Loucy (cell line): ENCODE data around the gene MON1A.

ENCODE experiments used
- H2AFZ ChIP-seq: fragments of 200-600 bp; sonication (generic); 2 replicates; pipeline ENCODE4 v1.6.0; 2016; ENCODE audit warnings: antibody characterized with exemption, mild to moderate bottlenecking, low read length, moderate library complexity
- H3F3A ChIP-seq: fragments of 200-600 bp; 2 replicates; pipeline ENCODE4 v1.6.0; 2016; ENCODE audit warnings: antibody characterized with exemption, low read depth, mild to moderate bottlenecking
- H3K27me3 ChIP-seq: fragments of 200-600 bp; sonication (generic); 2 replicates; pipeline ENCODE4 v1.6.1; 2014; ENCODE audit warnings: low read length, mild to moderate bottlenecking; ENCODE audit not compliant: insufficient read depth, poor library complexity, severe bottlenecking
- H3K36me3 ChIP-seq: fragments of 200-600 bp; sonication (generic); 2 replicates; pipeline ENCODE4 v1.6.1; 2016; ENCODE audit warnings: low read length; ENCODE audit not compliant: insufficient read depth
- H3K4me1 ChIP-seq: fragments of 200-600 bp; sonication (generic); 2 replicates; pipeline ENCODE4 v1.5.1; 2014; ENCODE audit warnings: low read length, mild to moderate bottlenecking; ENCODE audit not compliant: insufficient read depth, poor library complexity, severe bottlenecking
- H3K4me2 ChIP-seq: fragments of 200-600 bp; sonication (generic); 2 replicates; pipeline ENCODE4 v1.6.0; 2014; ENCODE audit warnings: antibody characterized with exemption, low read length, low read depth, mild to moderate bottlenecking; ENCODE audit not compliant: poor library complexity, severe bottlenecking
- H3K4me3 ChIP-seq: fragments of 200-600 bp; sonication (generic); 2 replicates; pipeline ENCODE4 v1.5.1; 2014; ENCODE audit warnings: low read length, mild to moderate bottlenecking, mixed read lengths; ENCODE audit not compliant: poor library complexity, severe bottlenecking
- H3K79me2 ChIP-seq: fragments of 200-600 bp; sonication (generic); 2 replicates; pipeline ENCODE4 v1.6.1; 2014; ENCODE audit warnings: low read length; ENCODE audit not compliant: insufficient read depth
- H3K9ac ChIP-seq: fragments of 200-600 bp; sonication (generic); 2 replicates; pipeline ENCODE4 v1.6.0; 2014; ENCODE audit warnings: mild to moderate bottlenecking, low read depth, low read length, moderate library complexity; ENCODE audit not compliant: poor library complexity, severe bottlenecking
- H3K9me2 ChIP-seq: fragments of 200-600 bp; sonication (generic); replicated peaks from 2 replicates; pipeline ENCODE4 v1.6.1; 2016; ENCODE audit warnings: low read depth, low read length, mixed read lengths
- H3K9me3 ChIP-seq: fragments of 200-600 bp; sonication (generic); 2 replicates; pipeline ENCODE4 v1.6.1; 2014; ENCODE audit warnings: mild to moderate bottlenecking, antibody characterized with exemption, low read length, low read depth; ENCODE audit not compliant: insufficient read depth
- H4K20me1 ChIP-seq: fragments of 200-600 bp; sonication (generic); 2 replicates; pipeline ENCODE4 v1.6.0; 2014; ENCODE audit warnings: antibody characterized with exemption, low read length, mild to moderate bottlenecking; ENCODE audit not compliant: insufficient read depth, poor library complexity, severe bottlenecking
- EZH2phosphoT487 ChIP-seq: fragments of 200-600 bp; IDR thresholded peaks from 2 replicates; pipeline ENCODE4 v1.6.1; 2018; ENCODE audit warnings: antibody characterized with exemption, mild to moderate bottlenecking, moderate library complexity, borderline replicate concordance
- TF ChIP-seq, protein P1 (sequence below): fragments of 200-600 bp; sonication (generic); conservative IDR thresholded peaks from 2 replicates; pipeline ENCODE4 v1.5.1; 2014; ENCODE audit warnings: mild to moderate bottlenecking, antibody characterized with exemption, low read length

Gene MON1A

DNA sequence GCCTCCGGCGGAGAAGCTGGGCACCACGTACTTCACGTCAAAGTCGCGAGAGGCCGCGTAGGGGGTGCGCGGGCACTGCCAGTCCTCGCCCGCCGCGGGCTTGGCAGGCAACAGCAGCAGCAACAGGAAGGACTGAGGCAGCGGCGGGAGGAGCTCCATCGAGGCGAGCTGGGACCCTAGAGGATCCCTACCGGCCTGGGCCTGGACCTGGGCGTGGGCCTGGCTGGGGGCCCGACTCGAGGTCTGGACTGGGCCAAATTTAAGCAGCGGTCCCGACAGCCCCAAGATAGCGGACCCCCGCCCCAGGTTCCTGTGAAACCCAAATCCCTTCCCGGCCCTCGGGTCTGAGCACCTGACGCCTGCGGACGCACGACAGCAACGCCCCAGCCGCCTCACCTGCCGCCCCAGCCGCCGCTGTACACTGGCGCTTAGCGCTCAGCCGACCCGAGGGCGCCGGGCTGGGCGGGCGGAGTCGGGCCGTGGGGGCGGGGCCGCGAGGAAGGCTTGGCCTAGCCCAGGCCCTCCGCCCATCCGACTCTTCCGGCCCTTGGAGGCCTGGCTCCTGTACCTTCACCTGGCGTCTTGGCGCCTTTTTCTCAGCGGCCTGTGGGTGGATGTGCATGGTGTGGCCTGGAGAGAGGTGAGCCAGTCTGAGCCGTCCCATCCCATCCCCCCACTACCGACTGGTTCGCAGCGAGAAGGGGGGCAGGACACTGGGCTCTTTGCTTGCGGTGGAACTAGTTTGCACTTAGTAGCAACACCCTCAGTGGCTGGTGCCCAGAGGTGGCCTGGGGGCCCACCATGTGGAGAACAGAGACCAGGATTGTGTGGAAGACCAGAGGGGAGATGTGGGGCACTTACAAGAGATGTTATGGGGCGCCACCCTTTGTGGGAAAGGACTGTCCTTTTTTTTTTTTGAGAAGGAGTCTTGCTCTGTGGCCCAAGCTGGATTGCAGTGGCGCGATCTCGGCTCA, 25.9 kb downstream of the MON1A start, which contains the start of gene MST1R:
TSS of gene MST1R (minus strand) at position 423 of the 974 bp plus-strand sequence. CDS start at position 159, 264 bp downstream.
- Histone ChIP-seq H3K9me2 (no peaks in the 10 kb centered on the region), H4K20me1 (no peaks in the 10 kb centered on the region), H3K4me3 (peak within 1 kb of the TSS; percentile 66), H3K9ac (peak within 1 kb of the TSS; percentile 63), H2AFZ (peak within 1 kb of the TSS; percentile 40; the same call in 1 of the 2 replicates), H3K9me3 (no peaks in the 10 kb centered on the region), H3K4me1 (peaks cover 6% of the 10 kb centered on the region), H3K36me3 (no peaks in the 10 kb centered on the region), H3K79me2 (no peaks in the 10 kb centered on the region), H3K4me2 (peak within 1 kb of the TSS; percentile 62), H3F3A (no peaks in the 10 kb centered on the region), H3K27me3 (no peaks in the 10 kb centered on the region)
- TF ChIP-seq, protein P1, sequence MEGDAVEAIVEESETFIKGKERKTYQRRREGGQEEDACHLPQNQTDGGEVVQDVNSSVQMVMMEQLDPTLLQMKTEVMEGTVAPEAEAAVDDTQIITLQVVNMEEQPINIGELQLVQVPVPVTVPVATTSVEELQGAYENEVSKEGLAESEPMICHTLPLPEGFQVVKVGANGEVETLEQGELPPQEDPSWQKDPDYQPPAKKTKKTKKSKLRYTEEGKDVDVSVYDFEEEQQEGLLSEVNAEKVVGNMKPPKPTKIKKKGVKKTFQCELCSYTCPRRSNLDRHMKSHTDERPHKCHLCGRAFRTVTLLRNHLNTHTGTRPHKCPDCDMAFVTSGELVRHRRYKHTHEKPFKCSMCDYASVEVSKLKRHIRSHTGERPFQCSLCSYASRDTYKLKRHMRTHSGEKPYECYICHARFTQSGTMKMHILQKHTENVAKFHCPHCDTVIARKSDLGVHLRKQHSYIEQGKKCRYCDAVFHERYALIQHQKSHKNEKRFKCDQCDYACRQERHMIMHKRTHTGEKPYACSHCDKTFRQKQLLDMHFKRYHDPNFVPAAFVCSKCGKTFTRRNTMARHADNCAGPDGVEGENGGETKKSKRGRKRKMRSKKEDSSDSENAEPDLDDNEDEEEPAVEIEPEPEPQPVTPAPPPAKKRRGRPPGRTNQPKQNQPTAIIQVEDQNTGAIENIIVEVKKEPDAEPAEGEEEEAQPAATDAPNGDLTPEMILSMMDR: no peak
- no peak for TF ChIP-seq EZH2phosphoT487

DNA sequence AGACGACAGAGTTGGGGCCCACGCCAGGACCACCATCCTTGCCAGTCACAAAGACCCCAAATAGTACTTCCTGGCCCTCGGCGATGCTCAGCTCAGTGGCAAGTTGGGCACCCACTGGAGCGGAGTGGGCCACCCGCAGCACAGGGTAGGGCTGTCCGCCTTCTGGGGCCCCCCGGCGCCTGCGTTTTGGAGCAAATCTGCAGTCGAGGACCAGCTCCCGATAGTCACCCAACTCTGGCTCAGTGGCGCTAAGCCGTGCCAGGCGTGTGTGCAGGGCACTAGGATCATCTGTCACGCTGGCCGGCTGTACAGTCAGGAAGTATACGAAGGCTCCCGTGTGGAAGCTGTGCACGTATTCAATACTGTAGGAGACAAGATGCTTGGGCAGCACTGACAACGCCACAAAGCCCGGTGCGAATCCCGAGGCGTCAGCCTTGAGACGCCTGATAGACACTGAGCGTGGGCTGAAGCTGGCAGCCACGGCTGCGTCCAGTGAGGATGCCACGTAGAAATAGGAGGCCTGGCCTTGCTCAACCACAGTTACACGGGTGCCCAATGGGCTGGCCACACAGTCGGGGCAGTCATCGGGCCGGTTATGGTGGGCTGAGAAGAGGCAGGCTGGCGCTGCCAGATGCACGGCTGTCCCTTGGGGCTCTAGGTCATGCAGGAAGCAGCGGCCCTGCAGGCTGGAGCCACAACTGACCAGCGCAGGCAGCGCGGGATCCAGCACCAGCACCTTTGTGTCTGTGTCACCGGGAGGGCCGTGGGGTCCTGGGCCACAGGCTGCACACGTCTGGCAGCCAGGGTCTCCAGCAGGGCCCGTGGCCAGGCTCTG, 26.9 kb downstream of the MON1A start:
- Histone ChIP-seq H3K9me2 (no peaks in the 10 kb centered on the region), H3K27me3 (no peaks in the 10 kb centered on the region), H3K4me3 (no peak overlapping the region), H4K20me1 (no peaks in the 10 kb centered on the region), H3K4me2 (no peak overlapping the region), H3K36me3 (no peaks in the 10 kb centered on the region), H3K9me3 (no peaks in the 10 kb centered on the region), H3F3A (no peaks in the 10 kb centered on the region), H3K9ac (no peak overlapping the region), H3K79me2 (no peaks in the 10 kb centered on the region), H3K4me1 (peaks cover 6% of the 10 kb centered on the region), H2AFZ (no peak overlapping the region)
- no peak for TF ChIP-seq EZH2phosphoT487
- TF ChIP-seq, protein P1: no peak

DNA sequence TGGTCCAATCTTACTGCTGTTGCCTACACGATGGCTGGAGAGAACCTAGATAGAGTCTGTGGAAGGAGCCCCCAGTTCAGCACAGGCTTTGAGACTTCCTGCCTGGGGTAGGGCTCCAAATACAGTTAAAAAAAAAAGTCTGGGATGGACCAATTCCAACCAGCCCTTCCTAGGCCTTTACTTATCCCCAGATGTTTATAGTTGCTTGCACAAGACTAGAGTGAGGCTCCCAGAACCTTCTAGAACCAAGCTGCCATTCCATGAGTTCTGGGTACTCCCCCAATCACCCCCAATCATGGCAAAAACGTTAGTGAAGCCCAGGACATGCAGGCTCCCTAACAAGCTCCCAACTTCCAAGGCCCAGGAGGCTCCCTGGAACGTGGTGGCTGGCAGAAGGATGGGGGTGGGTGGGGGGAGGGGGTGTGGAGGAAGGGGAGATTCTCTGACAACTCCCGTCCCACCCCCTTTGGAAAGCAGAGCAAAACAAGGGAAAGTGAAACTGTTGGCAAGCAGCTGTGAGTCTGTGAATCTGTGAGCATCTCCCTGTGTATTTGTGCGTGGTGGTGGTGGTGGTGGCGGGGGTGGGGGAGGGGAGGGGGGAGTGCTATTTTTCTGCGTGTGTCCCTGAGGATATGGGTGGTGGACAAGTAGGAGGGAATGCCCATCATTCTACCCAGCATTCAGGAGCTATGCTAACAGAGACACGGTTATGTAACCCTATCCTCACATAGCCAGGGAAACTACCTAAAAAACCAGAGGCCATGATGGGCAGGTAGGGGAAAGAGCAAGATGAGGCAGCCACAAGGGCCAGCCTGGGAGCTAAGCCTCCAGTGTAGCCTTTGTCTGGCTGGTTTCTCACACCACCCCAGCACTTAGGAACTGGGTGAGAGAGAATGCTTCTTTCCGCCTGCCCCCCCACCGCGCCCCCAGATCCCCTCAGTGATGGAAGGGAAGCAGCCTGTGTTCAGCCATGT, 28.0 kb downstream of the MON1A start:
- Histone ChIP-seq H4K20me1 (no peaks in the 10 kb centered on the region), H3F3A (no peaks in the 10 kb centered on the region), H3K9me2 (no peaks in the 10 kb centered on the region), H3K4me2 (no peak overlapping the region), H3K9ac (no peak overlapping the region), H3K36me3 (no peaks in the 10 kb centered on the region), H3K9me3 (no peaks in the 10 kb centered on the region), H2AFZ (no peak overlapping the region), H3K4me1 (peaks cover 6% of the 10 kb centered on the region), H3K4me3 (no peak overlapping the region), H3K79me2 (no peaks in the 10 kb centered on the region), H3K27me3 (no peaks in the 10 kb centered on the region)
- TF ChIP-seq EZH2phosphoT487: no peak
- TF ChIP-seq, protein P1: no peak
